GM21786 (cell line): ENCODE measurements around the gene OPA1.

Source experiments
- ATAC-seq: cut with Tn5 transposase; IDR thresholded peaks from one replicate; pipeline ENCODE4 v1.9.1; 2021; ENCODE audit not compliant: unreplicated experiment

OPA1 gene

GRCh38 chr3:193648542-193649076, 55.6 kb downstream of the OPA1 start:
- ATAC-seq = no peak

DNA sequence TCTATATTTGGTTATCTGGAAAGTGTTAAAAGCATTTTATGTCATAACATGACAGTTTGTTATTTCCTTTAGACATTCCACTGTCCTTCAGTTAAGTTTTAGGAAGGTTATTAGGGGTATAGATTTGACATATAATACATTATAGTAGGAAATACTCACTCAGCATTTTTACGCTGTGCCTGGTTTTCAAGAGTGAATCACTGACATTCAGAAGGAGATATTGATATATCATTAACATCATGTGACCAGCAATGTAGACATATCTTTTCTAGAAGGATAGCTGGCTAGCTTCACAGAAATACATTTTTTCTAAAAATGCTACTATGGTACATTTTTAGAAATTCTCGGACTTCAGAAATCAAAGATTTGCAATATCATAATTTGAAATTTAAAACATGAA, 57.6 kb downstream of the OPA1 start:
- no peak for ATAC-seq

DNA sequence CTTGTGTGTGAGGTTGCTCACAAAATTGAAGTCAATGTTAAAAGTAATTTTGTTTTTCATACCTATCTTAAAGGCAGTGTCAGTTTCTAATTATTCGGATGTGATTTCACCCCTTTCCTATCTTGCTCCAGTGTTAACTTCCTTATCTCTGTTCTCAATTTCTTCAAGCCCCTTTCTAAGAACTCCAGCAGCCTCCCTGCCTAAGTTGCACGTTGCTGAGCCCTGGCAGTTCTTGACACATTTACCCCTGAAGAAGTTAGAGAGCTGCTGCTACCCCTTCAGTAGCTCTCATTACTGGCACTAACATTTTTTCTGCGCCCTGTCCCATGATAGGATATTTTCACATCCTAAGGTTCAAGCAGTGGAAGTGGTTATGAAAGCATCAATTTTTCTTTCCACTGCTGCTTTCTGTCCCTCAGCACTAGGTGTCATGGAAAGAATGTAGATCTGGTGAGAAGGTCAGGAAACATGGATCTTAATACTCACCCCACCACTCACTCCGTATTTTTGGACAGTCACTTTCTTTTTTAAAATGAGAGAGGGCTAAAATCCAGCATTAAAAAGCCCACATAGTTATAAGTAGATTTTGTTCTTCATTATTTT, 62.9 kb downstream of the OPA1 start:
- no peak for ATAC-seq

- no peak for ATAC-seq
Observed at GRCh38 chr3:193656445-193656844, 63.4 kb downstream of the OPA1 start.

DNA sequence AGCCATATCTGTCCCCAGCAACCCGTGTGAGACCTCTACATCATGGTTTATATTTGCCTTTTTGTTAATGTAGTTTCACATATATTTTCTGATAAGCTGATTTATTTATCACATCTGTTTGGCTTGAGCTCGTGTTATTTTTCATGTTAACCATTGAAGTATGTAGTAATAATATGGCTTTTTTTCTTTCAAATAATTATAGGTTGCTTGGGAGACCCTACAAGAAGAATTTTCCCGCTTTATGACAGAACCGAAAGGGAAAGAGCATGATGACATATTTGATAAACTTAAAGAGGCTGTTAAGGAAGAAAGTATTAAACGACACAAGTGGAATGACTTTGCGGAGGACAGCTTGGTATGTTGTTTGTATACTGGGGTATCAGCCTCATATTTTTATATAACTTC, 63.9 kb downstream of the OPA1 start:
- no peak for ATAC-seq

DNA sequence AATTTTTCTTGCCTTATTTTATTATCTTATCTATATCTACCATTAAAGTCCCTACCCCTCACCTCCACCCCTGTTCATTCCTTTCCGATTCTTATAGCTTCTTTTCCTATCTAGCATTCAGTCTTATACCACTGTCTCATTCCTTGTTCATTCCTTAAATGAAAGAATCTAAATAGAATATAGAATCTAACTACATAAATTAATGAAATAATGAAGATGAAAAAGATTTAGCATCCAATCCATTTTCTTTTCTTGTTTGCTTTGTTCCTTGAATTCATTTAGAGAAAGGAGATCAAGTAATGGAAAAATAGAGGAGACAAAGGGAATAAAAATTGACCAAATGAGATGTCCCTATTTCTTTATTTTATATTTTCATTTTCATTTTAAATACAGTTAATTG, 67.2 kb downstream of the OPA1 start:
- no peak for ATAC-seq

GRCh38 chr3:193660698-193661411, 67.8 kb downstream of the OPA1 start:
- ATAC-seq = no peak

- no peak for ATAC-seq
Observed at GRCh38 chr3:193662757-193663322, 69.8 kb downstream of the OPA1 start.

GRCh38 chr3:193665370-193665989, 72.5 kb downstream of the OPA1 start:
- no peak for ATAC-seq

GRCh38 chr3:193673845-193674244, 80.8 kb downstream of the OPA1 start:
- no peak for ATAC-seq

DNA sequence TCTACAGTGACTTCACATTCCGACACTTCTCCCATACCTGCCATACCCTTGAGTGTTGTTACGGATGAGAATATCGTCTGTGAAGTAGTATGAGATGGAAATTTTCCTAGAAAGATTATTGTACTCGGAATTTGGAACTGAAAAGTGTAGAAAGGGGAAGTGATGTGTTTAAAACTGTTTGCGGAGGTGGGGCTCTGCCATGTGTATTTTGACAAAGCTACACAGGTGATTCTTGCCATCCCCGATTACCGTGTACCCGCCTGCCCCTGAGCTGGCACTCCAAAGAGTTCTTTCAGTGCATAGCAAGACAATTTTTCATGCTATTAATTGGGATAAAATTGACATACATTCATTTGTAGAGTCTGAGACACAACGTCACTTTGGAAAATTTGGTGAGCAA, 81.7 kb downstream of the OPA1 start:
- no peak for ATAC-seq

GRCh38 chr3:193677734-193678133, 84.7 kb downstream of the OPA1 start:
- ATAC-seq = no peak

- no peak for ATAC-seq
Observed at GRCh38 chr3:193680220-193680619, 87.2 kb downstream of the OPA1 start.

GRCh38 chr3:193681631-193682030, 88.6 kb downstream of the OPA1 start:
- ATAC-seq = no peak

- ATAC-seq = no peak
Observed at GRCh38 chr3:193686665-193687483, 93.9 kb downstream of the OPA1 start.

DNA sequence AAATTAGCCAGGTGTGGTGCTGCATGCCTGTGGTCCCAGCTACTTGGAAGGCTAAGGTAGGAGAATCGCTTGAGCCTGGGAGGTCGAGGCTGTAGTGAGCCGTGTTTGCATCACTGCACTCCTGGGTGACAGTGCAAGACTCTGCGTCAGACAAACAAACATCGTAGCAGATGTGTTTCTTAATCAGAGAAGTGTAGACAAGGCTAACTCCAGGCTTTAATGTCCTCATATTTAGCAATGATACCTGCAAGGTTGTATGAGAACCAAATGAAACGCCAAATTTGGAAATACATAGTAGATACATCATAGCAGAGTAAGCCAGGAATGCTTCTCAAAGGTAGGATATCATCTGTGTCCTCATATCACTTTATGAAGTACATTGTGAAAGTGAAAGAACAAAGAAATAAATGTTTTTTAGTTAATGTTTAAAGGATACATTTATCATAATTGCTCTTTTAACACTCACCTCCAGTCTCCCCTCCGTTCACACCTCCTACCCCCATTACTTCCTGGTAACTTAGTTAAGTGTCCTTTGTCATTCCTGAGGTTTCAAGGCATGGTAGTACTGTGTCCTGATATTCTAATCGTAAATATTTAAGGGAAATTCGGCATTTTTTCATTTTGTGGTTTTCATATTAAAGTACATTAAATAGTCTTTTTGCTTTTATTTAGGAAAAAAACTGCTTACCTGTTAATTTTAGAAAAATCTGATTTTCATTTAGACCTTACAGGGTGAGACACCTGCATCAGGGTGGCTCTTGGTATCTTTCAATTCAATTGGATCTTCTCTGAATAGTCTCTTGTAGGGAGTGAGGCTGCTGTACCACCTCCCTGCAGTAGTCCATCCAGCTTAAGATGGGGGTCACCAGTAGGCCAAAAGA, 96.1 kb downstream of the OPA1 start:
- ATAC-seq = no peak

DNA sequence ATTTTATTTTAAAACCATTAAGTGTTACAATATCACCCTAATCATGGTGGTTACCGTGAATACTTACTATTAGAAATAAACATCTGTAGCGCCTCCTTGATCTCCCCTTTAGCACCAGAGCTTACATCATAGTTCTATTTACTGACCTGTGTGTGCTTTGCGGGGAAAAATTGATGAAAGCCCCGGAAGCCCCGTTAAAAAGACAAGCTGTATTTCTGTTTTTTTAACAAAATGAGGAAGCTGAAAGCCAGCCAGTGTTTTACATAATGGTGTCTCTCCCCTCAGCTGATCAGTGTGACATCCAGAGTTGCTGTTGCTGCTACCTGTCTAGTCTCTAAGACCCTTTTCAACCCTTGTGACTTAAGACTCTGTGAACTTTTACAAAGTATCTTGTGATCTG, 100.8 kb downstream of the OPA1 start:
- ATAC-seq = no peak

GRCh38 chr3:193701953-193702635, 109.1 kb downstream of the OPA1 start:
- peak; percentile 63 for ATAC-seq

GRCh38 chr3:193702967-193703366, 110.0 kb downstream of the OPA1 start:
- ATAC-seq = no peak
